Small intestine (tissue), 7 donors: ENCODE results near the gene ARG2. TPM values are rescaled to one million over a fixed set of nuclear protein-coding genes. Genes with fewer than 3 reads are reported as not detected.
"Not testable (repeated sequence)": the region's sequence is repeated elsewhere in the genome, so short reads cannot be mapped to it uniquely, and the experiment has no call there.

Experiments used
- DNase-seq, 2 donors: peaks; one replicate each; pipeline versions ENCODE4 v3.0.0 to v3.0.0-alpha.2; 2013
- FAIRE-seq: peaks from 2 replicates; lab custom pipeline; 2012; peaks lifted over from hg19 to GRCh38; lab: Jason Lieb, UNC
- H3K27ac ChIP-seq, 3 donors: one replicate each; pipeline ENCODE4 v1.5.1; 2013; ENCODE audit warnings: low read length in 2 of 3, mild to moderate bottlenecking in 2 of 3, control low read depth in 1 of 3, inconsistent platforms in 1 of 3, low read depth in 1 of 3, moderate library complexity in 1 of 3
- H3K27me3 ChIP-seq, 3 donors: one replicate each; pipeline ENCODE4 v1.6.1; 2013; ENCODE audit warnings: low read length in 3 of 3, inconsistent platforms in 1 of 3; ENCODE audit not compliant: control insufficient read depth in 3 of 3, insufficient read depth in 3 of 3
- H3K36me3 ChIP-seq, 3 donors: one replicate each; pipeline ENCODE4 v1.6.1; 2013; ENCODE audit warnings: low read length in 3 of 3, inconsistent platforms in 1 of 3, low read depth in 1 of 3, mild to moderate bottlenecking in 1 of 3, moderate library complexity in 1 of 3; ENCODE audit not compliant: control insufficient read depth in 3 of 3, insufficient read depth in 2 of 3
- H3K4me1 ChIP-seq, 3 donors: one replicate each; pipeline ENCODE4 v1.6.1; 2013; ENCODE audit warnings: low read length in 2 of 3, inconsistent platforms in 1 of 3, low read depth in 1 of 3, mild to moderate bottlenecking in 1 of 3, moderate library complexity in 1 of 3; ENCODE audit not compliant: control insufficient read depth in 3 of 3, insufficient read depth in 2 of 3
- H3K4me3 ChIP-seq, 3 donors: one replicate each; pipeline ENCODE4 v1.5.1; 2013; ENCODE audit warnings: low read length in 3 of 3, control low read depth in 1 of 3, inconsistent platforms in 1 of 3, low read depth in 1 of 3, mild to moderate bottlenecking in 1 of 3, moderate library complexity in 1 of 3
- H3K9me3 ChIP-seq, 2 donors: one replicate each; pipeline ENCODE4 v1.6.1; 2013; ENCODE audit warnings: low read depth in 1 of 2, low read length in 1 of 2; ENCODE audit not compliant: control insufficient read depth in 2 of 2, insufficient read depth in 1 of 2
- WGBS, 3 donors: extraction: QIAGEN DNeasy Blood & Tissue Kit; methylation state at CpG; one replicate each; pipeline ENCODE4 v1.1.7; 2013; 5-methylcytosine and 5-hydroxymethylcytosine counted together
- polyA plus RNA-seq, 4 donors: library from polyadenylated mRNA; stranded (reverse) in 3 of 4; unstranded in 1 of 4; fragments of 200-250 nt in 3 of 4; fragments of 120-200 nt in 1 of 4; gene quantifications; one replicate each; pipeline versions ENCODE4 v1.2.1 to v1.2.3, GENCODE V29; 2013
- donor health status: healthy with polysubstance abuse.
- donor health status: control.
- donor health status: control.
- donor health status: Bipolar disorder and iron deficiency.
- donor health status: healthy.

Gene ARG2
- polyA plus RNA-seq, 4 donors: 2.4 to 56.1 (median 22.8) TPM

- FAIRE-seq: no peak
Measured at GRCh38 chr14:67618617-67619063, 1.1 kb upstream of the ARG2 start.

GRCh38 chr14:67620217-67620785 is 581 bp downstream of the ARG2 start:
- FAIRE-seq: no peak
- WGBS, 3 donors: 2 to 11% (median 9%) methylated on average over 19 of the region's 19 CpGs
- peak in 1 of 2 donors; percentile 48 for DNase-seq

More at GRCh38 chr14:67618617-67619063, 1.1 kb upstream of the ARG2 start:
- peaks cover 0 to 8% (median 0%) of the 10 kb centered on the region in 3 donors for H3K27me3 ChIP-seq
- no peaks in the 10 kb centered on the region for H3K9me3 ChIP-seq
- H3K36me3 ChIP-seq: no peaks in the 10 kb centered on the region
- no peak overlapping the region for H3K4me3 ChIP-seq
- DNase-seq: peak; percentile 74 to 84
- H3K27ac ChIP-seq: peak overlapping the region in 1 of 3 donors; percentile 75
- peaks cover 0 to 13% (median 5%) of the 10 kb centered on the region in 3 donors for H3K4me1 ChIP-seq

DNA sequence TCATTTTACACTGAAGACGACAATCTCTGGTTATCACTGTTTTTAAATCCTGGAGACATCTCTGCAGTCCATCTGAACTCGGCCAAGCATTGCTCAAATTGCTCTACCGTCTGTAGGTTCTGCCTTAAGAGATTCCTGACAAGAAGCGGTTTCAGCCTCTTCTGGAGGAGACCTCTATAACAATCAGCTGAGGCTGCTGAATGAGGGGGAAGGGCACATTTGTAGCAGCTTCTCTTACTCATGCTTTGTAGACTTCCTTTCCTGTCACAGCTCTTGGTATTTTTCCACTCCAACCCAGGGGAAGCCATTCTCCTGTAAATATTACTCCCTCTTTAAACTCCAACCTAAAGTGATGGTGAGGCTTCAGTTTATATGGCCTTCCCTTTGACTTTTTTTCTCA is 3.0 kb downstream of the ARG2 start:
- FAIRE-seq: no peak
- no peaks in the 10 kb centered on the region for H3K9me3 ChIP-seq
- H3K27ac ChIP-seq: no peak overlapping the region
- peaks cover 0 to 8% (median 0%) of the 10 kb centered on the region in 3 donors for H3K27me3 ChIP-seq
- WGBS, 3 donors: 51 to 86% (median 78%) methylated on average over 4 of the region's 4 CpGs
- H3K4me1 ChIP-seq: peaks cover 0 to 13% (median 5%) of the 10 kb centered on the region in 3 donors
- no peak overlapping the region for H3K4me3 ChIP-seq
- no peak for DNase-seq
- H3K36me3 ChIP-seq: no peaks in the 10 kb centered on the region

More at GRCh38 chr14:67620217-67620785, 581 bp downstream of the ARG2 start:
- H3K27me3 ChIP-seq: peaks cover 0 to 8% (median 0%) of the 10 kb centered on the region in 3 donors
- H3K27ac ChIP-seq: peak overlapping the region in 2 of 3 donors; percentile 61 to 75
- peaks cover 0 to 13% (median 5%) of the 10 kb centered on the region in 3 donors for H3K4me1 ChIP-seq
- H3K4me3 ChIP-seq: peak overlapping the region; percentile 30 to 75 (median 63)
- H3K9me3 ChIP-seq: no peaks in the 10 kb centered on the region
- H3K36me3 ChIP-seq: no peaks in the 10 kb centered on the region

DNA sequence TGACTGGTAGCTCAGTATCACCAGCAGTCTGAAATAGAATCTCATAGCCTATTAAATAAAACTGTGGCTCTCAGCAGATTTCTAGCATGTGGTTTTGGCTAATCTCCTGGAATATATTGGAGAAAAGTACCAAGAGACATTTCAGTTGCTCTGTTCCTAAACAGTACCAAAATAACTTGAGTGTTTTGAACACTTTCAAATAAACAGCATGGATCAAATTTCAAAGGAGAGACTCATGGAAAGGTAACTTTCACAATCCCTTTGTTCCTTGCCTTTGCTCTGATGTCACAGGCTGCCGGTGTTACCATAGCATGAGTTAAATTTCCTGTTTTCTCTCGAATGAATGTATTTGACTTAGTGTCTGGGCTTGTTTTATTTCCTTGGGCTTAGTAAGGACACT is 3.4 kb downstream of the ARG2 start:
- 40 to 82% (median 66%) methylated on average over 2 of the region's 2 CpGs for WGBS, 3 donors
- FAIRE-seq (no peak), DNase-seq (no peak)
- Histone ChIP-seq H3K36me3 (no peaks in the 10 kb centered on the region), H3K9me3 (no peaks in the 10 kb centered on the region), H3K27me3 (peaks cover 0 to 8% (median 0%) of the 10 kb centered on the region in 3 donors), H3K4me1 (peaks cover 0 to 13% (median 5%) of the 10 kb centered on the region in 3 donors), H3K4me3 (no peak overlapping the region), H3K27ac (no peak overlapping the region)

DNA sequence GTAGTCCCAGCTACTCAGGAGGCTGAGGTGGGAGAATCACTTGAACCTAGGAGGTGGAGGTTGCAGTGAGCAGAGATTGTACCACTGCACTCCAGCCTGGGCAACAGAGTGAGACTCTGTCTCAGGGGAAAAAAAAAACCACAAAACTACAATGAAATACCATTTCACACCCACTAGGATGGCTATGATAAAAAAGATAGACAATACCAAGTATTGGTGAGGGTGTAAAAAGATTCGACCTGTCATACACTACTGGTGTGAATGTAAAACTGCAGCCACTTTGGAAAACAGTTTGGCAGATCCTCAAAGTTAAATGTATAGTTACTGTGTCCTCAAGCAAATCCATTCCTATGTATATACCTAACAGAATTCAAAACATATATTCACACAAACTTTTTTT is 6.4 kb downstream of the ARG2 start:
- FAIRE-seq, H3K27me3 ChIP-seq, H3K4me1 ChIP-seq, H3K36me3 ChIP-seq, H3K27ac ChIP-seq, H3K4me3 ChIP-seq, H3K9me3 ChIP-seq, DNase-seq: not testable (repeated sequence)
- WGBS, 3 donors: 71 to 83% (median 76%) methylated on average over 1 of the region's 1 CpG

DNA sequence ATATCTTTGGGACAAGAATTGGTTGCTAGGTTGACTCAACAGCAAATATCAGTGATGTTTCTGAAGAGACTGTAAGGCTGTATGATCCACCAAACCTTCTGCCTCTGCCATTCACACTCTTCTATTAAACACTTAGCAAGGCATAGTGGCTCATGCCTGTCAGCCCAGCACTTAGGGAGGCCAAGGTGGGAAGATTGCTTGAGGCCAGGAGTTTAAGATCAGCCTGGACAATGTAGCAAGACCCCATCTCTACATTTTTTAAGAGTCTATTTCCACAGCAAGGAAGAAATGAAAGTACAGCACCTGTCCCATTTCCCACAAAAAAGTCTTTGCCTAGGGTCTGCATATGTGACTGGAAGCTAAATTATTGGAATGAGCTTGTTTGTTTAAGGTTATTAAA is 7.8 kb downstream of the ARG2 start:
- no peak for FAIRE-seq
- no peak for DNase-seq

DNA sequence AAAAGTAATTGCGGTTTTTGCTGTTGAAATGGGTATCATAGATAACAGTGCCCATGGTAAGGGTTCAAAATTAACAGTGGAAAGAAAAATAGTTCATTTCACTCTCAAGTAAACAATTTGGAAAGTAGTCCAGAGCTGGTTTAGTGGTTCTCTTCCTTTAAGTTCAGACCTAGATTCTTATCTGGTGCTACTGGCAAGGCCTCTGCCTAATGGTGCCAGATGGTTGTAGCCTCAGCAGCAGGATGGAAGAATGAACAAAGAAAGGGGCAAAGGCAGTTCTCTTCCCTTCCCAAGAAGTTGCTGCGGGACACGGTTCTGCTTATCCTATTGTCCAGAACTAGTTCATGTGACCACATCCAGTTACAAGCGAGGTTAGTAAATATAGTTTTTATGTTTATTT is 10.5 kb downstream of the ARG2 start:
- Histone ChIP-seq H3K27me3 (no peaks in the 10 kb centered on the region), H3K36me3 (no peaks in the 10 kb centered on the region), H3K27ac (no peak overlapping the region), H3K4me3 (no peak overlapping the region), H3K9me3 (no peaks in the 10 kb centered on the region), H3K4me1 (peaks cover 0 to 3% (median 0%) of the 10 kb centered on the region in 3 donors)
- DNase-seq: no peak
- FAIRE-seq: no peak
- WGBS, 3 donors: 89 to 93% (median 92%) methylated on average over 4 of the region's 4 CpGs

More for the DNA sequence above, 7.8 kb downstream of the ARG2 start:
- Histone ChIP-seq H3K4me1 (no peaks in the 10 kb centered on the region), H3K4me3 (no peak overlapping the region), H3K27ac (no peak overlapping the region), H3K36me3 (no peaks in the 10 kb centered on the region), H3K9me3 (no peaks in the 10 kb centered on the region), H3K27me3 (no peaks in the 10 kb centered on the region)

GRCh38 chr14:67630938-67631337 is 11.2 kb downstream of the ARG2 start:
- FAIRE-seq (no peak), DNase-seq (no peak)
- Histone ChIP-seq H3K4me3 (no peak overlapping the region), H3K9me3 (no peaks in the 10 kb centered on the region), H3K4me1 (peaks cover 0 to 3% (median 1%) of the 10 kb centered on the region in 3 donors), H3K27me3 (no peaks in the 10 kb centered on the region), H3K27ac (no peak overlapping the region), H3K36me3 (no peaks in the 10 kb centered on the region)
- WGBS, 3 donors: 84 to 94% (median 87%) methylated on average over 5 of the region's 5 CpGs
